GM19438 (cell line): ENCODE results near the gene GALE.
"Not testable (repeated sequence)": the region's sequence is repeated elsewhere in the genome, so short reads cannot be mapped to it uniquely, and the experiment has no call there.

Experiments used
- ATAC-seq: cut with Tn5 transposase; IDR thresholded peaks from one replicate; pipeline ENCODE4 v1.9.1; 2021; ENCODE audit warnings: low read depth; ENCODE audit not compliant: unreplicated experiment

The GALE gene

GRCh38 chr1:23810818-23811540 lies 10.4 kb upstream of the GALE start:
- ATAC-seq: peak; percentile 60

GRCh38 chr1:23809751-23810171 lies 9.2 kb upstream of the GALE start:
- ATAC-seq: no peak

GRCh38 chr1:23807453-23807852 lies 6.9 kb upstream of the GALE start:
- no peak for ATAC-seq

- no peak for ATAC-seq
These were observed 5.7 kb upstream of the GALE start for GRCh38 chr1:23806280-23806679.

- ATAC-seq: no peak
These were observed 4.5 kb upstream of the GALE start for GRCh38 chr1:23805025-23805424.

- ATAC-seq: no peak
These were observed 3.8 kb upstream of the GALE start for GRCh38 chr1:23804183-23804835.

- no peak for ATAC-seq
These were observed 3.1 kb upstream of the GALE start for GRCh38 chr1:23803674-23804073.

- ATAC-seq: not testable (repeated sequence)
These were observed 2.3 kb upstream of the GALE start for GRCh38 chr1:23802809-23803342.

GRCh38 chr1:23801876-23802275 lies 1.3 kb upstream of the GALE start:
- ATAC-seq: no peak

GRCh38 chr1:23801338-23801748 lies 789 bp upstream of the GALE start:
- no peak for ATAC-seq

- ATAC-seq: no peak
These were observed 769 bp downstream of the GALE start for GRCh38 chr1:23799570-23800399.

- no peak for ATAC-seq
These were observed 1.3 kb downstream of the GALE start for GRCh38 chr1:23799255-23799569.

- ATAC-seq: no peak
These were observed 1.9 kb downstream of the GALE start for GRCh38 chr1:23798662-23799142.

- ATAC-seq: no peak
These were observed 2.8 kb downstream of the GALE start for GRCh38 chr1:23797478-23798448.

- no peak for ATAC-seq
These were observed 3.9 kb downstream of the GALE start for GRCh38 chr1:23796466-23797271.

GRCh38 chr1:23795676-23796465 lies 4.7 kb downstream of the GALE start:
- ATAC-seq: no peak

GRCh38 chr1:23794732-23795182 lies 5.8 kb downstream of the GALE start:
- not testable (repeated sequence) for ATAC-seq
